ENCODE results near the gene PRSS1. TPM values are rescaled to one million over a fixed set of nuclear protein-coding genes. Genes with fewer than 3 reads are reported as not detected.

The PRSS1 gene
- total RNA-seq, 1 donor: not detected

GRCh38 chr7:142711196-142711595 lies 38.1 kb upstream of the PRSS1 start:
- Histone ChIP-seq H3K4me1 (ENCODE audit: insufficient read depth, low read length) (no peaks in the 10 kb centered on the region), H3K9me3 (ENCODE audit: low read depth, low read length) (no peaks in the 10 kb centered on the region), H4K20me1 (ENCODE audit: insufficient read depth, low read length) (no peaks in the 10 kb centered on the region), H3K4me3 (ENCODE audit: insufficient read depth, low read length) (no peak overlapping the region), H3K27ac (ENCODE audit: low read depth, low read length) (no peak overlapping the region), H3K27me3 (ENCODE audit: insufficient read depth, low read length) (peaks cover 5% of the 10 kb centered on the region), H3K4me2 (ENCODE audit: insufficient read depth, low read length) (no peak overlapping the region), H2AFZ (ENCODE audit: low read length) (no peak overlapping the region), H3K79me2 (ENCODE audit: insufficient read depth, low read length) (no peaks in the 10 kb centered on the region), H3K36me3 (ENCODE audit: insufficient read depth, low read length) (no peaks in the 10 kb centered on the region)
- no peak for DNase-seq (ENCODE audit: insufficient read length, low spot score, missing footprints)
- no peak for TF ChIP-seq CTCF (IDR thresholded peaks at IDR 0.05; ENCODE audit: extremely low read depth, low read depth, low read length)

DNA sequence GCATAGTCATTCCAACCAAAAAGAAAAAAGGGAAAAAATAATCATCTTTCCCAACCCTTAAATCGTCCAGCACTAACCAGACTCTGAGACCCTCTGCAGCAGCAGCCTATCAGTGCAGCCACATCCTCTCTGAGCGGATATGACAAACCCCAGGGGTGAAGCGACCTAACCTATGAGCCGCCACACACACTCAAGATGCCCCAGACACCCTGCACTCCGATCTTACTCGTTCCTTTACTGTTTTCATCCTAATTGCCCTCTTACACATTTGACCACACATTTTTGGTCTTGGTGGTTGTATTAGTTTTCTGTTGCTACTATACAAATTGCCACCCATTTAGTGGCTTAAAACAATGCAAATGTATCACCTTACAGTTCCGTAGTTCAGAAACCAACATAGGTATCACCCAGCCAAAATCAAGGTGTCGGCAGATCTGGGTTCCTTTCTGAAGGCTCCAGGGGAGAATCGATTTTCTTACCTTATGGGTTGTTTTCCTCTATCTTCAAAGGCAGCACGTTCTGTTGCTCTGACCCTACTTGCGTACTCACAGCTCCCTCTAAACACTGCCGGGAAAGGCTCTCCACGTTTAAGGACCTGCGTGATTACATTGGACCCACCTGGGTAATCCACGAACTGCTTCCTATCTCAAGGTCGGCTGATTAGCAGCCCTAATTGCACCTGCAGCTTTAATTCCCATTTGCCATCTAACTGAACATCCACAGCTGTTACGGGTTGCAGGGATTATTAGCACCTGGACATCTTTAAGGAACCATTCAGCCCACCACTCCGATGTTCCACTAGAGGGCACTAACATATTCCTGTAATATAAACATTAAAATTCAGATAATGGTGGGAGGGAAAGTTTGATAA lies 37.3 kb upstream of the PRSS1 start:
- no peaks in the 10 kb centered on the region for H3K36me3 ChIP-seq (ENCODE audit: insufficient read depth, low read length)
- H3K4me3 ChIP-seq (ENCODE audit: insufficient read depth, low read length): no peak overlapping the region
- H4K20me1 ChIP-seq (ENCODE audit: insufficient read depth, low read length): no peaks in the 10 kb centered on the region
- DNase-seq (ENCODE audit: insufficient read length, low spot score, missing footprints): no peak
- H3K79me2 ChIP-seq (ENCODE audit: insufficient read depth, low read length): no peaks in the 10 kb centered on the region
- no peaks in the 10 kb centered on the region for H3K4me1 ChIP-seq (ENCODE audit: insufficient read depth, low read length)
- H2AFZ ChIP-seq (ENCODE audit: low read length): no peak overlapping the region
- peaks cover 5% of the 10 kb centered on the region for H3K27me3 ChIP-seq (ENCODE audit: insufficient read depth, low read length)
- TF ChIP-seq CTCF (IDR thresholded peaks at IDR 0.05; ENCODE audit: extremely low read depth, low read depth, low read length): peak; percentile 78
- H3K9me3 ChIP-seq (ENCODE audit: low read depth, low read length): no peaks in the 10 kb centered on the region
- H3K27ac ChIP-seq (ENCODE audit: low read depth, low read length): no peak overlapping the region
- H3K4me2 ChIP-seq (ENCODE audit: insufficient read depth, low read length): no peak overlapping the region

GRCh38 chr7:142712617-142712957 lies 36.7 kb upstream of the PRSS1 start:
- H4K20me1 ChIP-seq (ENCODE audit: insufficient read depth, low read length): no peaks in the 10 kb centered on the region
- no peaks in the 10 kb centered on the region for H3K79me2 ChIP-seq (ENCODE audit: insufficient read depth, low read length)
- no peaks in the 10 kb centered on the region for H3K4me1 ChIP-seq (ENCODE audit: insufficient read depth, low read length)
- no peaks in the 10 kb centered on the region for H3K9me3 ChIP-seq (ENCODE audit: low read depth, low read length)
- H3K4me2 ChIP-seq (ENCODE audit: insufficient read depth, low read length): no peak overlapping the region
- peaks cover 5% of the 10 kb centered on the region for H3K27me3 ChIP-seq (ENCODE audit: insufficient read depth, low read length)
- H3K4me3 ChIP-seq (ENCODE audit: insufficient read depth, low read length): no peak overlapping the region
- H3K36me3 ChIP-seq (ENCODE audit: insufficient read depth, low read length): no peaks in the 10 kb centered on the region
- no peak overlapping the region for H2AFZ ChIP-seq (ENCODE audit: low read length)
- no peak for DNase-seq (ENCODE audit: insufficient read length, low spot score, missing footprints)
- no peak for TF ChIP-seq CTCF (IDR thresholded peaks at IDR 0.05; ENCODE audit: extremely low read depth, low read depth, low read length)
- no peak overlapping the region for H3K27ac ChIP-seq (ENCODE audit: low read depth, low read length)

GRCh38 chr7:142714375-142714774 lies 34.9 kb upstream of the PRSS1 start:
- H3K4me1 ChIP-seq (ENCODE audit: insufficient read depth, low read length): no peaks in the 10 kb centered on the region
- no peak overlapping the region for H3K4me2 ChIP-seq (ENCODE audit: insufficient read depth, low read length)
- H3K27me3 ChIP-seq (ENCODE audit: insufficient read depth, low read length): peaks cover 5% of the 10 kb centered on the region
- H3K4me3 ChIP-seq (ENCODE audit: insufficient read depth, low read length): no peak overlapping the region
- no peaks in the 10 kb centered on the region for H4K20me1 ChIP-seq (ENCODE audit: insufficient read depth, low read length)
- no peaks in the 10 kb centered on the region for H3K79me2 ChIP-seq (ENCODE audit: insufficient read depth, low read length)
- H3K27ac ChIP-seq (ENCODE audit: low read depth, low read length): no peak overlapping the region
- no peak overlapping the region for H2AFZ ChIP-seq (ENCODE audit: low read length)
- no peak for DNase-seq (ENCODE audit: insufficient read length, low spot score, missing footprints)
- no peak for TF ChIP-seq CTCF (IDR thresholded peaks at IDR 0.05; ENCODE audit: extremely low read depth, low read depth, low read length)
- no peaks in the 10 kb centered on the region for H3K36me3 ChIP-seq (ENCODE audit: insufficient read depth, low read length)
- no peaks in the 10 kb centered on the region for H3K9me3 ChIP-seq (ENCODE audit: low read depth, low read length)

All from osteoblast (primary cell).